GM19455 (cell line): ENCODE results near the gene PRSS12.
"Not testable (repeated sequence)": the region's sequence is repeated elsewhere in the genome, so short reads cannot be mapped to it uniquely, and the experiment has no call there.

ENCODE experiments used
- ATAC-seq: cut with Tn5 transposase; IDR thresholded peaks from one replicate; pipeline ENCODE4 v1.9.1; 2021; ENCODE audit not compliant: unreplicated experiment

The PRSS12 gene

GRCh38 chr4:118280501-118281218 is 72.1 kb downstream of the PRSS12 start:
- peak; percentile 16 for ATAC-seq

- ATAC-seq: no peak
Measured at GRCh38 chr4:118279920-118280432, 72.8 kb downstream of the PRSS12 start.

- no peak for ATAC-seq
Measured at GRCh38 chr4:118279328-118279727, 73.5 kb downstream of the PRSS12 start.

- ATAC-seq: peak; percentile 89
Measured at GRCh38 chr4:118278473-118279274, 74.1 kb downstream of the PRSS12 start.

- no peak for ATAC-seq
Measured at GRCh38 chr4:118277243-118277642, 75.6 kb downstream of the PRSS12 start.

- no peak for ATAC-seq
Measured at GRCh38 chr4:118276580-118276979, 76.2 kb downstream of the PRSS12 start.

GRCh38 chr4:118273642-118274041 is 79.2 kb downstream of the PRSS12 start:
- ATAC-seq: no peak

- no peak for ATAC-seq
Measured at GRCh38 chr4:118271788-118272187, 81.0 kb downstream of the PRSS12 start.

- no peak for ATAC-seq
Measured at GRCh38 chr4:118270492-118270891, 82.3 kb downstream of the PRSS12 start.

- ATAC-seq: no peak
Measured at GRCh38 chr4:118268780-118269179, 84.0 kb downstream of the PRSS12 start.

GRCh38 chr4:118266145-118266496 is 86.7 kb downstream of the PRSS12 start:
- ATAC-seq: not testable (repeated sequence)

- peak; percentile 69 for ATAC-seq
Measured at GRCh38 chr4:118265312-118266144, 87.3 kb downstream of the PRSS12 start.

- ATAC-seq: no peak
Measured at GRCh38 chr4:118264096-118264495, 88.7 kb downstream of the PRSS12 start.

- no peak for ATAC-seq
Measured at GRCh38 chr4:118260309-118260708, 92.5 kb downstream of the PRSS12 start.

- ATAC-seq: no peak
Measured at GRCh38 chr4:118259111-118259510, 93.7 kb downstream of the PRSS12 start.

GRCh38 chr4:118254368-118254767 is 98.4 kb downstream of the PRSS12 start:
- no peak for ATAC-seq

GRCh38 chr4:118249890-118250289 is 102.9 kb downstream of the PRSS12 start:
- ATAC-seq: no peak

- no peak for ATAC-seq
Measured at GRCh38 chr4:118237531-118237930, 115.3 kb downstream of the PRSS12 start.

- ATAC-seq: no peak
Measured at GRCh38 chr4:118235566-118236120, 117.2 kb downstream of the PRSS12 start.
